ENCODE measurements around the gene PPA2. TPM values are rescaled to one million over a fixed set of nuclear protein-coding genes. Genes with fewer than 3 reads are reported as not detected.

Gene PPA2
- total and polyA plus RNA-seq, 2 experiments from 2014 or later, result 58.4 to 63.7 TPM

DNA sequence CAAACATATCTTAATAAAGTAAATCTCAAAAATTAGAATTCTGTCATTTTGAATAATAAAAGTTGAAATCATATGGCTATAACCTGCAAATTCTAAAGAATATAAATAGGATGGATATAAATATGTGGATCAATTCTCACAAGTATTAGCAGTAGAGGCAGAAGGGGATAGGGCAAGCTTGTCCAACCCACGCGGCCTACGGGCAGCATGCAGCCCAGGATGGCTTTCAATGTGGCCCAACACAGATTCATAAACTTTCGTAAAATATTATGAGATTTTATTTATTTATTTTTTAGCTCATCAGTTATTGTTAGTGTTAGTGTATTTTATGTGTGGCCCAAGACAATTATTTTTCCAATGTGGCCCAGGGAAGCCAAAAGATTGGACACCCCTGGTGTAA is 41.4 kb downstream of the PPA2 start:
- no peak overlapping the region for H3K4me2 ChIP-seq
- no peaks in the 10 kb centered on the region for H3K27me3 Mint-ChIP-seq (ENCODE audit: insufficient read depth, low read depth, poor library complexity)
- ATAC-seq (no peak), DNase-seq (ENCODE audit: low spot score) (no peak)
- H3K79me2 ChIP-seq (replicated peaks; ENCODE audit: insufficient read depth), result no peaks in the 10 kb centered on the region
- H4K20me1 ChIP-seq (replicated peaks; ENCODE audit: insufficient read depth), result no peaks in the 10 kb centered on the region; the same call in 1 of the 2 replicates
- H3F3A ChIP-seq (replicated peaks; ENCODE audit: low read depth), result no peaks in the 10 kb centered on the region
- H3K9me2 ChIP-seq (ENCODE audit: insufficient read depth), result no peaks in the 10 kb centered on the region
- no peaks in the 10 kb centered on the region for H3K4me1 ChIP-seq (ENCODE audit: insufficient read depth)
- H3K36me3 Mint-ChIP-seq (ENCODE audit: low read depth), result peaks cover 46% of the 10 kb centered on the region
- H2AFZ ChIP-seq, result no peak overlapping the region
- no peaks in the 10 kb centered on the region for H3K9me3 Mint-ChIP-seq
- H3K27me3 ChIP-seq (ENCODE audit: insufficient read depth), result no peaks in the 10 kb centered on the region
- no peaks in the 10 kb centered on the region for H3K4me1 Mint-ChIP-seq
- no peak overlapping the region for H3K4me3 ChIP-seq
- TF ChIP-seq JUNB (IDR thresholded peaks at IDR 0.05; ENCODE audit: unreplicated experiment), result no peak
- TF ChIP-seq, protein P1, sequence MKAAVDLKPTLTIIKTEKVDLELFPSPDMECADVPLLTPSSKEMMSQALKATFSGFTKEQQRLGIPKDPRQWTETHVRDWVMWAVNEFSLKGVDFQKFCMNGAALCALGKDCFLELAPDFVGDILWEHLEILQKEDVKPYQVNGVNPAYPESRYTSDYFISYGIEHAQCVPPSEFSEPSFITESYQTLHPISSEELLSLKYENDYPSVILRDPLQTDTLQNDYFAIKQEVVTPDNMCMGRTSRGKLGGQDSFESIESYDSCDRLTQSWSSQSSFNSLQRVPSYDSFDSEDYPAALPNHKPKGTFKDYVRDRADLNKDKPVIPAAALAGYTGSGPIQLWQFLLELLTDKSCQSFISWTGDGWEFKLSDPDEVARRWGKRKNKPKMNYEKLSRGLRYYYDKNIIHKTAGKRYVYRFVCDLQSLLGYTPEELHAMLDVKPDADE (IDR thresholded peaks at IDR 0.05), result no peak
- TF ChIP-seq, protein P2, sequence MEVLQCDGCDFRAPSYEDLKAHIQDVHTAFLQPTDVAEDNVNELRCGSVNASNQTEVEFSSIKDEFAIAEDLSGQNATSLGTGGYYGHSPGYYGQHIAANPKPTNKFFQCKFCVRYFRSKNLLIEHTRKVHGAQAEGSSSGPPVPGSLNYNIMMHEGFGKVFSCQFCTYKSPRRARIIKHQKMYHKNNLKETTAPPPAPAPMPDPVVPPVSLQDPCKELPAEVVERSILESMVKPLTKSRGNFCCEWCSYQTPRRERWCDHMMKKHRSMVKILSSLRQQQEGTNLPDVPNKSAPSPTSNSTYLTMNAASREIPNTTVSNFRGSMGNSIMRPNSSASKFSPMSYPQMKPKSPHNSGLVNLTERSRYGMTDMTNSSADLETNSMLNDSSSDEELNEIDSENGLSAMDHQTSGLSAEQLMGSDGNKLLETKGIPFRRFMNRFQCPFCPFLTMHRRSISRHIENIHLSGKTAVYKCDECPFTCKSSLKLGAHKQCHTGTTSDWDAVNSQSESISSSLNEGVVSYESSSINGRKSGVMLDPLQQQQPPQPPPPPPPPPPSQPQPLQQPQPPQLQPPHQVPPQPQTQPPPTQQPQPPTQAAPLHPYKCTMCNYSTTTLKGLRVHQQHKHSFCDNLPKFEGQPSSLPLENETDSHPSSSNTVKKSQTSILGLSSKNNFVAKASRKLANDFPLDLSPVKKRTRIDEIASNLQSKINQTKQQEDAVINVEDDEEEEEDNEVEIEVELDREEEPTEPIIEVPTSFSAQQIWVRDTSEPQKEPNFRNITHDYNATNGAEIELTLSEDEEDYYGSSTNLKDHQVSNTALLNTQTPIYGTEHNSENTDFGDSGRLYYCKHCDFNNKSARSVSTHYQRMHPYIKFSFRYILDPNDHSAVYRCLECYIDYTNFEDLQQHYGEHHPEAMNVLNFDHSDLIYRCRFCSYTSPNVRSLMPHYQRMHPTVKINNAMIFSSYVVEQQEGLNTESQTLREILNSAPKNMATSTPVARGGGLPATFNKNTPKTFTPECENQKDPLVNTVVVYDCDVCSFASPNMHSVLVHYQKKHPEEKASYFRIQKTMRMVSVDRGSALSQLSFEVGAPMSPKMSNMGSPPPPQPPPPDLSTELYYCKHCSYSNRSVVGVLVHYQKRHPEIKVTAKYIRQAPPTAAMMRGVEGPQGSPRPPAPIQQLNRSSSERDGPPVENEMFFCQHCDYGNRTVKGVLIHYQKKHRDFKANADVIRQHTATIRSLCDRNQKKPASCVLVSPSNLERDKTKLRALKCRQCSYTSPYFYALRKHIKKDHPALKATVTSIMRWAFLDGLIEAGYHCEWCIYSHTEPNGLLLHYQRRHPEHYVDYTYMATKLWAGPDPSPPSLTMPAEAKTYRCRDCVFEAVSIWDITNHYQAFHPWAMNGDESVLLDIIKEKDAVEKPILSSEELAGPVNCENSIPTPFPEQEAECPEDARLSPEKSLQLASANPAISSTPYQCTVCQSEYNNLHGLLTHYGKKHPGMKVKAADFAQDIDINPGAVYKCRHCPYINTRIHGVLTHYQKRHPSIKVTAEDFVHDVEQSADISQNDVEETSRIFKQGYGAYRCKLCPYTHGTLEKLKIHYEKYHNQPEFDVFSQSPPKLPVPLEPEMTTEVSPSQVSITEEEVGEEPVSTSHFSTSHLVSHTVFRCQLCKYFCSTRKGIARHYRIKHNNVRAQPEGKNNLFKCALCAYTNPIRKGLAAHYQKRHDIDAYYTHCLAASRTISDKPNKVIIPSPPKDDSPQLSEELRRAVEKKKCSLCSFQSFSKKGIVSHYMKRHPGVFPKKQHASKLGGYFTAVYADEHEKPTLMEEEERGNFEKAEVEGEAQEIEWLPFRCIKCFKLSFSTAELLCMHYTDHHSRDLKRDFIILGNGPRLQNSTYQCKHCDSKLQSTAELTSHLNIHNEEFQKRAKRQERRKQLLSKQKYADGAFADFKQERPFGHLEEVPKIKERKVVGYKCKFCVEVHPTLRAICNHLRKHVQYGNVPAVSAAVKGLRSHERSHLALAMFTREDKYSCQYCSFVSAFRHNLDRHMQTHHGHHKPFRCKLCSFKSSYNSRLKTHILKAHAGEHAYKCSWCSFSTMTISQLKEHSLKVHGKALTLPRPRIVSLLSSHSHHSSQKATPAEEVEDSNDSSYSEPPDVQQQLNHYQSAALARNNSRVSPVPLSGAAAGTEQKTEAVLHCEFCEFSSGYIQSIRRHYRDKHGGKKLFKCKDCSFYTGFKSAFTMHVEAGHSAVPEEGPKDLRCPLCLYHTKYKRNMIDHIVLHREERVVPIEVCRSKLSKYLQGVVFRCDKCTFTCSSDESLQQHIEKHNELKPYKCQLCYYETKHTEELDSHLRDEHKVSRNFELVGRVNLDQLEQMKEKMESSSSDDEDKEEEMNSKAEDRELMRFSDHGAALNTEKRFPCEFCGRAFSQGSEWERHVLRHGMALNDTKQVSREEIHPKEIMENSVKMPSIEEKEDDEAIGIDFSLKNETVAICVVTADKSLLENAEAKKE (CRISPR knock-in tag; IDR thresholded peaks at IDR 0.05), result no peak
- no peak for TF ChIP-seq CREB1 (CRISPR knock-in tag; IDR thresholded peaks at IDR 0.05; ENCODE audit: low read depth)
- TF ChIP-seq, protein P3, sequence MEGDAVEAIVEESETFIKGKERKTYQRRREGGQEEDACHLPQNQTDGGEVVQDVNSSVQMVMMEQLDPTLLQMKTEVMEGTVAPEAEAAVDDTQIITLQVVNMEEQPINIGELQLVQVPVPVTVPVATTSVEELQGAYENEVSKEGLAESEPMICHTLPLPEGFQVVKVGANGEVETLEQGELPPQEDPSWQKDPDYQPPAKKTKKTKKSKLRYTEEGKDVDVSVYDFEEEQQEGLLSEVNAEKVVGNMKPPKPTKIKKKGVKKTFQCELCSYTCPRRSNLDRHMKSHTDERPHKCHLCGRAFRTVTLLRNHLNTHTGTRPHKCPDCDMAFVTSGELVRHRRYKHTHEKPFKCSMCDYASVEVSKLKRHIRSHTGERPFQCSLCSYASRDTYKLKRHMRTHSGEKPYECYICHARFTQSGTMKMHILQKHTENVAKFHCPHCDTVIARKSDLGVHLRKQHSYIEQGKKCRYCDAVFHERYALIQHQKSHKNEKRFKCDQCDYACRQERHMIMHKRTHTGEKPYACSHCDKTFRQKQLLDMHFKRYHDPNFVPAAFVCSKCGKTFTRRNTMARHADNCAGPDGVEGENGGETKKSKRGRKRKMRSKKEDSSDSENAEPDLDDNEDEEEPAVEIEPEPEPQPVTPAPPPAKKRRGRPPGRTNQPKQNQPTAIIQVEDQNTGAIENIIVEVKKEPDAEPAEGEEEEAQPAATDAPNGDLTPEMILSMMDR (conservative IDR thresholded peaks at IDR 0.05; ENCODE audit: low read depth in 2 of 2), result no peak
- no peak for TF ChIP-seq EZH2 (IDR thresholded peaks at IDR 0.05; ENCODE audit: low read depth, unreplicated experiment)
- TF ChIP-seq EZH2phosphoT487 (IDR thresholded peaks at IDR 0.05; ENCODE audit: unreplicated experiment), result no peak
- TF ChIP-seq ZNF331 (CRISPR knock-in tag; IDR thresholded peaks at IDR 0.05; ENCODE audit: low read depth), result no peak
- TF ChIP-seq STAT1 (IDR thresholded peaks at IDR 0.05; ENCODE audit: unreplicated experiment), result no peak
- no peak for TF ChIP-seq NANOG (IDR thresholded peaks at IDR 0.05; ENCODE audit: borderline replicate concordance)
- TF ChIP-seq ZNF114 (CRISPR knock-in tag; IDR thresholded peaks at IDR 0.05), result no peak
- TF ChIP-seq, protein P4, sequence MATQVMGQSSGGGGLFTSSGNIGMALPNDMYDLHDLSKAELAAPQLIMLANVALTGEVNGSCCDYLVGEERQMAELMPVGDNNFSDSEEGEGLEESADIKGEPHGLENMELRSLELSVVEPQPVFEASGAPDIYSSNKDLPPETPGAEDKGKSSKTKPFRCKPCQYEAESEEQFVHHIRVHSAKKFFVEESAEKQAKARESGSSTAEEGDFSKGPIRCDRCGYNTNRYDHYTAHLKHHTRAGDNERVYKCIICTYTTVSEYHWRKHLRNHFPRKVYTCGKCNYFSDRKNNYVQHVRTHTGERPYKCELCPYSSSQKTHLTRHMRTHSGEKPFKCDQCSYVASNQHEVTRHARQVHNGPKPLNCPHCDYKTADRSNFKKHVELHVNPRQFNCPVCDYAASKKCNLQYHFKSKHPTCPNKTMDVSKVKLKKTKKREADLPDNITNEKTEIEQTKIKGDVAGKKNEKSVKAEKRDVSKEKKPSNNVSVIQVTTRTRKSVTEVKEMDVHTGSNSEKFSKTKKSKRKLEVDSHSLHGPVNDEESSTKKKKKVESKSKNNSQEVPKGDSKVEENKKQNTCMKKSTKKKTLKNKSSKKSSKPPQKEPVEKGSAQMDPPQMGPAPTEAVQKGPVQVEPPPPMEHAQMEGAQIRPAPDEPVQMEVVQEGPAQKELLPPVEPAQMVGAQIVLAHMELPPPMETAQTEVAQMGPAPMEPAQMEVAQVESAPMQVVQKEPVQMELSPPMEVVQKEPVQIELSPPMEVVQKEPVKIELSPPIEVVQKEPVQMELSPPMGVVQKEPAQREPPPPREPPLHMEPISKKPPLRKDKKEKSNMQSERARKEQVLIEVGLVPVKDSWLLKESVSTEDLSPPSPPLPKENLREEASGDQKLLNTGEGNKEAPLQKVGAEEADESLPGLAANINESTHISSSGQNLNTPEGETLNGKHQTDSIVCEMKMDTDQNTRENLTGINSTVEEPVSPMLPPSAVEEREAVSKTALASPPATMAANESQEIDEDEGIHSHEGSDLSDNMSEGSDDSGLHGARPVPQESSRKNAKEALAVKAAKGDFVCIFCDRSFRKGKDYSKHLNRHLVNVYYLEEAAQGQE (IDR thresholded peaks at IDR 0.05; ENCODE audit: unreplicated experiment), result no peak
- TF ChIP-seq POLR2AphosphoS5 (IDR thresholded peaks at IDR 0.05; ENCODE audit: low read depth), result no peak
- no peaks in the 10 kb centered on the region; the same call in 1 of the 2 replicates for H3K36me3 ChIP-seq (ENCODE audit: insufficient read depth)
- H3K27ac ChIP-seq (ENCODE audit: low read depth), result no peak overlapping the region
- H3K4me3 Mint-ChIP-seq, result no peak overlapping the region
- no peak overlapping the region for H3K27ac Mint-ChIP-seq
